A204.1 (cell line): ENCODE data around the gene CLTA.

ENCODE experiments used
- FAIRE-seq: peaks from 2 replicates; lab custom pipeline; 2012; peaks lifted over from hg19 to GRCh38; lab: Jason Lieb, UNC

Gene CLTA

DNA sequence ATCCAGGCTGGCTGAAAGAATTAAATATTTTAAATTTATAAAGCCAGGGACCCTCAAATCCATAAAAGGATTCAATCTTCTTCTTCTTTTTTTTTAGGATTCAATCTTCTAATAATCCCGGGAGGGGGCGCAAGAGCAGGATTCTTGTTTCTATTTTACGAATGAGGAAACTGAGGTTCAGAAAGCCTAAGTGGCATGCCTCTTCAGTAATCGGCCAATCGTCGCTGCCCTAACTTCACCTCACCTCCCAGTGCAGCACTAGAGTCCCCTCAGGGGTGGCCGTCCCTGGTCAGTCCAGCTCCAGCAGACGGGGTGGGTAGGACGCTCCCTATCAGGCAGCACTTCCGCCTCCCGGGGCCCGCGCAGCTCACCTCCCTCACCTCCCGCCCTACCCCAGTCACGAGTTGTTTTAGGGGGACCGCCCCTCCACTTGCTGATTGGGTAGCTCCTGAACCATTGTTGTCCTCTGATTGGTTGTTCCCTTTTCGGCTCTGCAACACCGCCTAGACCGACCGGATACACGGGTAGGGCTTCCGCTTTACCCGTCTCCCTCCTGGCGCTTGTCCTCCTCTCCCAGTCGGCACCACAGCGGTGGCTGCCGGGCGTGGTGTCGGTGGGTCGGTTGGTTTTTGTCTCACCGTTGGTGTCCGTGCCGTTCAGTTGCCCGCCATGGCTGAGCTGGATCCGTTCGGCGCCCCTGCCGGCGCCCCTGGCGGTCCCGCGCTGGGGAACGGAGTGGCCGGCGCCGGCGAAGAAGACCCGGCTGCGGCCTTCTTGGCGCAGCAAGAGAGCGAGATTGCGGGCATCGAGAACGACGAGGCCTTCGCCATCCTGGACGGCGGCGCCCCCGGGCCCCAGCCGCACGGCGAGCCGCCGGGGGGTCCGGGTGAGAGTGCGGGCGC, at the start of gene CLTA:
TSS of gene CLTA (plus strand) at position 534 of the 902 bp plus-strand sequence. CDS start at position 670, 136 bp downstream.
- FAIRE-seq, result peak; percentile 95

GRCh38 chr9:36141288-36141687, 49.4 kb upstream of the CLTA start:
- no peak for FAIRE-seq

GRCh38 chr9:36141761-36142160, 49.0 kb upstream of the CLTA start:
- no peak for FAIRE-seq

DNA sequence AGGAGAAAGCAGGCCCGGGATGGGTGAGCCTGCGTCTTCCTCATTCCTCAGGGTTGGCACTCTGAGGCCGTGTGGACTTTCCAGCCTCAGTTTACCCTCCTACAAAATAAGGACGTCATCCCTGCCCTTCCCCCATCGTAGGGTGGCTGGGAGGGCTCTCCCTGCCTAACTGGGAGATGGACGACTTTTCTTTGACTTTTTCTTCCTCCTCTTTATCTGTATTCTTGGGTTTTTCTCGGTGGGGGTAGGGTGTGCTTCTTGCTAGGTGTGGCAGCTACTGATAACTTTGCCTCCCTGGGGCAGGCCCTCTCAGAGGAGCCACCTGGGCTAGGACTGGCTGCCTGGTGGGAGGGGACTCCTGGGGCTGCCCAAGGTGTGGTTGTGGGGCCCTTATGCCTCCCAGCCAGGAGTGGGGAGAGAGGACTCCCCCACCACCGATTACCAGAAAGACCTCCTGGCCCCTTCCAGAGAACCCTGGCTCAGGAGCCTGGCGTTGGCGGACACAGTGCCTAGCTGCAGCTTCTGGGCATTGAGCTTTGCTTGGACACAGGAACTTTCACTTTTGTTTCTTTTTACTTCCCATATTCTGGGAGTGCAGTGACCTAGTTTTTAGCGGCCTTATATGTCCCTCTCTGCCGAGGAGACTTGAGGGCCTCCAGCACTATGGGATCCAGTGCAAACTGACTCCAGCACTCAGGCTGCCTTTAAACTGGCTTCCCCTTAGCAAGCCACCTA, 48.0 kb upstream of the CLTA start:
- FAIRE-seq, result no peak

GRCh38 chr9:36143245-36143641, 47.5 kb upstream of the CLTA start:
- FAIRE-seq, result no peak

DNA sequence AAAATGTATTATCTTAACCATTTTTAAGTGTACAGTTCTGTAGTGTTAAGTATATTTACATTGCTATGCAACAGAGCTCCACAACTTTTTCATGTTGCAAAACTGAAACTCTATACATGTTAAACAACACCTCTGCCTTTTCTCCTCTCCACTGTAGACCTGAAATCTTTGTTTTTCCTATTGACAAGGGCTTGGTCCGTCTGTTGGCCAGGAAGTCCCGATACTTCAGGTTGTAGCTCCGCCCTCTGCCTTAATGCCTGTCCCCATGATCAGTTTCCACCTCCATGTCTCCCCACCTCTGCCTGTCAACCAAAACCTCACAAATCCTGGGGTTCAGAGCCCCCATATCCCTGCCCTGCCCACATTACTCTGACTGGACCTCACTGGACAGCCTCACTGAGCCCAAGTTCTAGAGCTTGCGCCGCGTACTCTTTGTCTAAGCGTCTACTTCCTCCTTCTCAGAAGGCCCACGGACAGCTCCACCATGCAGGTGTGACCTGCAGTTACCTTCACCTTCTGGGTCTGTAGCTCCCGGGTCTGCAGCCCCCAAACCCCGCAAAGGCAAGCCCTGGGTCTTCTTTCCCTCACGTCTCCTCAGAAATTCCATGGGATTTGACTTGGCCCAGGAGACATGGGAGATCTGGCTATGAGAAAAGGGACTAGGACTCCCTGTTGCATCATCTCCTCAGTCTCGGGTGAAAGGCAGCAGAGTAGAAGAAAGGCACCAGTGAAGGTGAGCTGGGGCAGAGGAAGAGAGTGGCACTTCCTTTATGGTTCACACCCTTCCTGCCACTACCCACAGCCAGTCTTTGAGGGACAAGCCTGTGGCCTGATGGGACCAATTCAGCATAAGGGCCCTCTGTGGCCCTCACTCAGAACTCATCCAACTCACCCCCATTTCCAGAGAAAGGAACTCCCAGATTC, 46.1 kb upstream of the CLTA start:
- no peak for FAIRE-seq

- FAIRE-seq, result no peak
Measured at GRCh38 chr9:36145970-36146369, 44.8 kb upstream of the CLTA start.

DNA sequence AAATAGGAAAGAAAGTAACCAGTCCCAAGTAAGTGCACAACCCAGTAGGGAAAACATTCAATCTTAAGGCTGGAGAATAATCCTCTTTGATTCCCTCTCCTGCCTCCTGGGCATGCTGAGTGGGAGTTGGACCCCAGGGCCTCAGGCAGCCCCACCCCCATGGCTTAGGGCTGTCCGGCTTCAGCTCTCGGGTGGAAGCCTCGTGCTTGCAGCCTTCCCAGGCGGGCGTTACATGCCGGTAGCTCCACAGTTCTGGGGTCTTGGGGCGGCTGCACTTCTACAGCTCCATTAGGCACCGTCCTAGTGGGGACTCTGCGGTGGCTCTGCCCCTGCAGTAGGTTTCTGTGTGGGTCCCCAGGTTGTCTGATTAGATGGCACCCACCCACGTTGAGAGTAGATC, 44.1 kb upstream of the CLTA start:
- no peak for FAIRE-seq

DNA sequence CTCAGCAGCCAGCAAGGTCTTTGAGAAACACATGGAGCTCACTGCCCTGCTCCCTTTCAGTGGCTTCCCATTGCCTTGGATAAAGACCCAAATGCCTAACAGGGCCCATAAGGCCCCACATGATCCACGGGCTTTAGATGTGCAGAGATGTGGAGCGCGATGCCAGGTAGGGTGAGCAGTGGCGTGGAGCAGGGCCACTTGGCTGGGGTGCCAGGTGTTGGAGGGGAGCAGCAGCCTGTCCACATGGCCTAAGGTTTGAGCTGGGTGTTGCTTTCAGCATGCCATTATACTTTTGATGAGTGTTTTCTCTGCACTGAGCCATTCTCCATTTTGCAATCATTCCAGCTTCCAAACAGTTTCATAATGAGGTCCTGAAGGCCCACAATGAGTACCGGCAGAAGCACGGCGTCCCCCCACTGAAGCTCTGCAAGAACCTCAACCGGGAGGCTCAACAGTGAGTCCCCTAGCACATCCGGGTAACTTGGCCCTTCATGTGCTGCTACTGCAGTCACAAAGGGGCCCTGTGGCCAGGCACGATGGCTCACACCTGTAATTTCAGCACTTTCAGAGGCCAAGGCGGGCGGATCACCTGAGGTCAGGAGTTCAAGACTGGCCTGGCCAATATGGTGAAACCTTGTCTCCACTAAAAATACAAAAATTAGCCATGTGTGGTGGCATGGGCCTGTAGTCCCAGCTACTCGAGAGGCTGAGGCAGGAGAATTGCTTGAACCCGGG, 43.1 kb upstream of the CLTA start:
- FAIRE-seq, result no peak

DNA sequence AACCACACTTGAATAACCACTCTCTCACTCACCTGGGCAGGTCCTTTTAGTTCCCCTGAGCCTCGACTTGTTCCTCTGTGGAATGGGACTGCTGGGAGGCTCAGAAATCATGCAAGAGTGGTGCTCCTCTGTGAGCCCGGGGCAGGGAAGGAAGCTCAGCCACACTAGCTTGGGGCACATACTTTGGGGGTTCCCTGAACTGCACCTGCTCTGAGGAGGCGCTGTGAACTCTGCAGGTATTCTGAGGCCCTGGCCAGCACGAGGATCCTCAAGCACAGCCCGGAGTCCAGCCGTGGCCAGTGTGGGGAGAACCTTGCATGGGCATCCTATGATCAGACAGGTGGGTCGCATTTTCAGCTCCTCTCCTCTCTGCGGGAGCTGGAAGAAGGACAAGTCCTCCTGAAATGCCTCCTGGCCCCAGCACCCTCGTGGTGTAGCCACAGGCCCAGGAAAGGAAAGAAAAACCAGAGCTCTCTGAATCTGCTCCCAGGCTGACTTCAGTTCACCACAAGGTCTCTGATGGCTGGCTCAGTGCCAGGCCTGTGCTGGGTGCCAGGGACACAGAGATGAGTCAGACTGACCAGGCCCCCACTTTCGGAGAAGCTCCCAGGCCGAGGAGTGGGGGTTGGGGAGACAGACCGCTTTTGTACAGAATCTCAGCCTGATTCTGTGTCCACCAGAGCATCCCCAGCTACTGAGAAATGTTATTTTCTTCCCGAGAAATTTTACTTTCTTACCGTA, 42.2 kb upstream of the CLTA start:
- FAIRE-seq, result no peak

- no peak for FAIRE-seq
Measured at GRCh38 chr9:36149197-36149596, 41.5 kb upstream of the CLTA start.

DNA sequence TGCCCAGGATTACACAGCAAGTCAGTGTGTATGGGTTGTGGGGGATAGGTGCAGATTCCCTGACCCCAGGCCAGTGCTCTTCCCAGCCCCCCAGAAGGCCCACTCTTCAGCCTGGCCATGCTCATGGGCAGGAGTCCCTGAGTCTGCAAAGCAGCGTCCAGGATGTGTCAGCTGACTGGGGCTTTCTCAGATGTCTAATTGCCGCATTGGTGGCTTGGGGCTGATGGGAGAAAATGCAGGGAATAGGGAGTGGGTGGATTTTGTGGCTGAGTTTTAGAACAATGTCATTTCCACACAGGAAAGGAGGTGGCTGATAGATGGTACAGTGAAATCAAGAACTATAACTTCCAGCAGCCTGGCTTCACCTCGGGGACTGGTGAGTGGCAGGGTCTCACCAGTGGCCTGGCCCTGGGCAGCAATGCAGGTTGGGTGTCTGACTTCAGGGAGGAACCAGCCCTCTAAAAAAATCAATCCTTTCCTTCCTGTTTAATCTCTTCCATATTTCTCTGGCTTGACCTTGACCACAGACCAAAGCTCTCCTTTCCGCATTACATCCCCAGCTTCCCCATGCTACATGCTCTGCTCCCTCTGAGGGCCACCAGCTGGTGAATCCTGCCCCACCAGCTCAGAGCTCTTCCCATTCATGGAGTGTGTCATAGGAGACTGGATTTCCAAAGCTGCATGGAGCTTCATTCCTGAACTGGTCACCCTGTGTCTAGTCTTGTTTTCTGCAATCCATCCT, 40.0 kb upstream of the CLTA start:
- no peak for FAIRE-seq

GRCh38 chr9:36151316-36152210, 39.2 kb upstream of the CLTA start:
- no peak for FAIRE-seq

DNA sequence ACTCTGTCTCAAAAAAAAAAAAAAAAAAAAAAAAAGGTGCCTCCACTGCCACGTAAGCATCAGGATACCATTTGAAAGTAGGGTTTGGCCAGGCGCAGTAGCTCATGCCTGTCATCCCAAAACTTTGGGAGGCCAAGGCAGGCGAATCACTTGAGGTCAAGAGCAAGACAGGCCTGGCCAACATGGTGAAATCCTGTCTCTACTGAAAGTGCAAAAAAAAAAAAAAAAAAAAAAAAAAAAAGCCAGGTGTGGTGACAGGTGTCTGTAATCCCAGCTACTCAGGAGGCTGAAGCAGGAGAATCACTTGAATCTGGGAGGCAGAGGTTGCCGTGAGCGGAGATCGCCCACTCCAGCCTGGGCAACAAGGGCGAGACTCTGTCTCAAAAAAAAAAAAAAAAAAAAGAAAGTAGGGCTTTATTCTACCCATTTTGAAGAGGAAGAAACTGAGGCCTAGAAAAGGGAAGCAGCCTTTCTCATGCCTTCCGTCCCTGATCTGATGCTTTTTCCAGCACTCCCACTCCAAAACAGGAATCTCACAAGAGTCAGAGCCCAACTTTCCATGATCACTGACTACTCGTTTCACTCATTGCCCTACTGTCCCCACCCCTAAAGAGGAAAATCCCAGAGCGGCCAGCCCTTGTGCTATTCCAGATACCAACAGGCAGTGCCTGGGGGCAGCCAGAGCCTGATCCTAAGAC, 37.8 kb upstream of the CLTA start:
- FAIRE-seq, result no peak

DNA sequence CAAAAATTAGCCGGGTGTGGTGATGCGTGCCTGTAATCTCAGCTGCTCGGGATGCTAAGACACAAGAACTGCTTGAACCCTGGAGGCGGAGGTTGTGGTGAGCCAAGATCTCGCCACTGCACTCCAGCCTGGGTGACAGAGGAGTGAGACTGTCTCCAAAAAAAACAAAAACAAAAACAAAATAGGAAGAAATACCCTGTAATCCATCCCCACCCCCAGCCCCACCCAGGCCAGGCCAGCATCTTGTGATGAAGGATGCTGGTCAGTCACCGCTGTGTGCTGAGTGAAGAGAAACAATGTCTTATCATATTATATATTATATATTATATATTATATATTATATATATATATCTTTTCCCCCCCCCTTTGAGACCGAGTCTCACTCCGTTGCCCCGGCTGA, 37.0 kb upstream of the CLTA start:
- FAIRE-seq, result no peak

DNA sequence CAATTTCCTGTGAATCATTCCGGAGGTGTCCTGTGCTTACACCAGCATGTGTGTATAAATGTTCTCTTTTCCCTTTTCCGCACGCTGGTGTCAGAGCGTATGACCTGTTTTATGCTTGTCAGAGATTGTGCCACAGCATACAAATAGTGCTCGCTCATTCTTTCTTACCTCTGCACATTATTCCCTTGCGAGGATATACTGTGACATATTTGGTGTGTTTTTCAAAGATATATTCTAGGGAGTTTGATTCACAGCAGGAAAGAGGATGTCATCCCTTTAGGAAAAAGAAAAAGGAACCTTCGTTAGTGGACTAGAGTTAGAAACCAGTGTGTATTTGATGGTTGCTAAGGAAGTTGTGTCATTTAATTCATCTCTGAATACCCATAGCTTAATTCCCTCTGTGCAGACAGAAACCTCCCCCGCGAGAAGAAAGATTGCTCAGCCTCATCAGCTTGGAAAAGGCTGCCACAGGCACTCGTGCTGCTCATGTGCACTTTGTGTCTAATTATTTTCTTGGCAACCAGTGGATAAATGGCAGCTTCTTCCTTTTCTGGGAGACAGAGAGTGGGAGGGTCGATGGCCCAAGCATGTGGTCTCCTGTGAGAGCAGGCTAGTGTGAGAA, 36.3 kb upstream of the CLTA start:
- no peak for FAIRE-seq

GRCh38 chr9:36156116-36156515, 34.6 kb upstream of the CLTA start:
- no peak for FAIRE-seq

DNA sequence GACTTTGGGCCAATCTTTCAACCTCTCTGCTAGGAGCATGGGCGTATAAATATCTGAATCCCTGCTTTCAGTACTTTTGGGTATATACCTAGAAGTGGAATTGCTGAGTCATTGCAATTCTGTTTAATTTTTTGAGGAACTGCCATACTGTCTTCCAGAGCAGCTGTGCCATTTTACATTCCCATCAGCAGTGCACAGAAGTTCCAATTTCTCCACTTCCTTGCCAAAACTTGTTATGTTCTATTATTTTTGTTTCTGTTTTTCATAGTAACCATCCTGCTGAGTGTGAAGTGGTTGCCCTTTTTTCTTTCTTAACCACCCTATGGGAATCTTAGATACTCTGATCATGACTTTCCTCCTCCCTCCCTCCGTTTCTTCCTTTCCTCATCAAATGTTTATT, 32.6 kb upstream of the CLTA start:
- no peak for FAIRE-seq
